ENCODE measurements around the gene POLR1C. TPM values are rescaled to one million over a fixed set of nuclear protein-coding genes. Genes with fewer than 3 reads are reported as not detected.

POLR1C gene
- total RNA-seq, 2 experiments from 2014 or later, result 24.1 to 24.3 TPM

DNA sequence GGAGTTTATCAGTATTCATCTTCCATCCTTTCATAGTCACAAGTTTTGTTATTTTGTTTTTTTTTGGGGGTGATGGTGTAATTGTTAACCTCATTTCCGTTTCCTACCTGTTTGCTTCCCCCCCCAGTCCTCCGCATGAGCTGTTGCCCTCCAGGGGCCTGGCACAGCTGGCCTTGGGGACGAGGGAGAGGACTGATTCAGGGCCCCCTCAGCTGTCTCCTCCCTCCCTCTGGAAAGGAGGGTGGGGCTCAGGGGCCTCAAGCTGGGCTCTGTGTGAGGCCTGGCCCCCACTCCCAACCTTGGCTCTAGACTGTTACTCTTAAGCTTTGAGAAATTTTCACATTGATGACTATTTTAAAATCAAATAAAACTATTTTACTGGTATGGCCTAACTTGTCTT is 10.7 kb upstream of the POLR1C start:
- Mint-ChIP-seq H3K27ac (no peak overlapping the region), H3K4me3 (no peak overlapping the region), H3K27me3 (peaks cover 17% of the 10 kb centered on the region), H3K4me1 (peaks cover 16% of the 10 kb centered on the region), H3K36me3 (ENCODE audit: low read depth) (peaks cover 22% of the 10 kb centered on the region), H3K9me3 (no peaks in the 10 kb centered on the region)
- CTCF ChIA-PET, result interaction anchor here (0.5 to 4.1 kb wide), 26 partner anchors 10 to 797 kb away, joined by 3 to 62 read pairs (median 4); partner anchors contain the start of genes ABCC10, CRIP3, DLK2 and DNPH1
- no peak for DNase-seq
- POLR2A ChIA-PET, result interaction anchor here (0.8 to 3.8 kb wide), 5 partner anchors 11 to 242 kb away, joined by 3 to 31 read pairs (median 5); partner anchors contain the start of genes DLK2, POLR1C, TJAP1 and YIPF3

DNA sequence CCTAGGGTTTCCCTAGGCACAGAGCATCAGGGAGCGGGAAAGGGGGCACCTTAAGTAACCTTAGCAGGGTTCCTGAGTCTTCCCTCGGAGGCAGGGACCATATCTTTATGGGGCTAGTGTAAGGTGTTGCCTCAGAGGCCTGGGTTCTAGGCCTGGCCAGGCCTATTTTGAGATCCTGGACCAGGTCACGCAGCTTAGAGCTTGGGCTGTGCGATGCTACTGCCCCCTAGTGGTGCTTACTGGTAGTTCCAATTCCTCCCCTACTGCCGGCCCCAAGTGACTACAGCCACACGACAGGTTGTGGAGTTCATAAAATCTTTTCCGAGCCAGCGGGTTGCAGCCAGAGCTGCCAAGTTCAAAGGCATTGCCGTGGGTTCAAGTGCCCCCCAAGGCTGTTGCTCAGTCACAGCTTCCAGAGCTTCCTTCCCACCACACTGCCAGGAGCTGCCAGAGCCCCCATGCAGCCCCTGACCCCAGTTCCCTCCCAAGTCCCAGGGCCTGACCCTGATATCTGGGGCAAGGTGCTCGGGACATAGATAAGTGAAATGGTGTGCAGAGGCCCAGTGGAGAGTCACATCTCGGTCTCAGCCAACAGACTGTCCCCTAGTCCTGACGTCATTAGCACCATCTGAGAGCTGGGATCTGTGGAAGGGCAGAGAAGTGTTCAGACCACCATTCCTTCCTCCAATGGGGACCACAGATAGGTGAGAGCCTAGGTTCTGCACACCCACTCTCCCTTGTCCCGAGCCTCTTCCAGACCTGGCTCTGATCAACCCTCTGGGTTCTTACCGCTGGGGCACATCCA is 10.0 kb upstream of the POLR1C start:
- H3K27me3 Mint-ChIP-seq, result peaks cover 17% of the 10 kb centered on the region
- ChIA-PET POLR2A (interaction anchor here (0.8 to 3.8 kb wide), 8 partner anchors 10 to 278 kb away, joined by 3 to 31 read pairs (median 4); partner anchors contain the start of genes DLK2, POLR1C, TJAP1 and YIPF3), CTCF (interaction anchor here (0.5 to 4.1 kb wide), 30 partner anchors 11 to 332 kb away, joined by 3 to 62 read pairs (median 4); partner anchors contain the start of genes ABCC10, CRIP3, DLK2 and DNPH1)
- peaks cover 19% of the 10 kb centered on the region for H3K36me3 Mint-ChIP-seq (ENCODE audit: low read depth)
- H3K27ac Mint-ChIP-seq, result no peak overlapping the region
- peaks cover 16% of the 10 kb centered on the region for H3K4me1 Mint-ChIP-seq
- H3K4me3 Mint-ChIP-seq, result no peak overlapping the region
- peak; percentile 83 for DNase-seq
- H3K9me3 Mint-ChIP-seq, result no peaks in the 10 kb centered on the region

DNA sequence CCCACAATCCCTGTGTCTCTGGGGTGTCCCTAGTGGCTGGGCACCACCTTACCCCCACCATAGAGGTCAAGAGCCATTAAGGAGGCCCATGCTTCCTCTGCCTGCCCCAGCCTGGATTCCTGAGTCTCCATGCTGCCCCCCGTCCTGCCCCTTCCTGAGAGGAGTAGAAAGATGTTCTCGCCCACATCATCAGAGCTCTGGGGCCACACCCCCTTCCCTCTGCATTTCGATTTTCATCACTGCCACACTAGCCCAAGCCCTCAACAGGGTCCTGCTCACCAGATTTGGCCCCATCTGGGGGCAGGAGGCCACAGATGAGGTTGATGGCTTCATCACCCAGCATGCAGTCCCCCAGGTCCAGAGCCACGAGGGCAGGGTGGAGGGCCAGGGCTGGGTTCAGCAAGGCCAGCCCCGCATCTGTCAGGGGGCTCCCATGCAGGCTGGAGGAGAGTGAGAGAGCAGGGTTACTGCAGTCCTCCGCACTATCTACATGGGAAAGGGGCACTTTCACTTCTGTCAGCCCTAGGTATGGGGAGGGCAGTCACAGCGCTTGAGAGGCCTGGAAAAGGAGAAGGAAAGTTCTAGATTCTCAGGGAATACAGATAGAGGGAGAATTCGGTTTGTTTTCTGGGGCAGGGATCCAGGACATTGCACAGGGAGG is 8.3 kb upstream of the POLR1C start:
- Mint-ChIP-seq H3K36me3 (ENCODE audit: low read depth) (peaks cover 30% of the 10 kb centered on the region), H3K27ac (no peak overlapping the region), H3K4me3 (peak overlapping the region; percentile 79), H3K9me3 (no peaks in the 10 kb centered on the region), H3K4me1 (peaks cover 20% of the 10 kb centered on the region), H3K27me3 (peaks cover 17% of the 10 kb centered on the region)
- no peak for DNase-seq
- POLR2A ChIA-PET, result interaction anchor here (1.8 to 3.8 kb wide), 2 partner anchors 8 to 14 kb away, joined by 5 to 31 read pairs; partner anchors contain the start of genes POLR1C and YIPF3
- CTCF ChIA-PET, result interaction anchor here (3.0 to 4.1 kb wide), 4 partner anchors 10 to 279 kb away, joined by 19 to 62 read pairs (median 32); partner anchors contain the start of genes DLK2, DNPH1, POLR1C and YIPF3

DNA sequence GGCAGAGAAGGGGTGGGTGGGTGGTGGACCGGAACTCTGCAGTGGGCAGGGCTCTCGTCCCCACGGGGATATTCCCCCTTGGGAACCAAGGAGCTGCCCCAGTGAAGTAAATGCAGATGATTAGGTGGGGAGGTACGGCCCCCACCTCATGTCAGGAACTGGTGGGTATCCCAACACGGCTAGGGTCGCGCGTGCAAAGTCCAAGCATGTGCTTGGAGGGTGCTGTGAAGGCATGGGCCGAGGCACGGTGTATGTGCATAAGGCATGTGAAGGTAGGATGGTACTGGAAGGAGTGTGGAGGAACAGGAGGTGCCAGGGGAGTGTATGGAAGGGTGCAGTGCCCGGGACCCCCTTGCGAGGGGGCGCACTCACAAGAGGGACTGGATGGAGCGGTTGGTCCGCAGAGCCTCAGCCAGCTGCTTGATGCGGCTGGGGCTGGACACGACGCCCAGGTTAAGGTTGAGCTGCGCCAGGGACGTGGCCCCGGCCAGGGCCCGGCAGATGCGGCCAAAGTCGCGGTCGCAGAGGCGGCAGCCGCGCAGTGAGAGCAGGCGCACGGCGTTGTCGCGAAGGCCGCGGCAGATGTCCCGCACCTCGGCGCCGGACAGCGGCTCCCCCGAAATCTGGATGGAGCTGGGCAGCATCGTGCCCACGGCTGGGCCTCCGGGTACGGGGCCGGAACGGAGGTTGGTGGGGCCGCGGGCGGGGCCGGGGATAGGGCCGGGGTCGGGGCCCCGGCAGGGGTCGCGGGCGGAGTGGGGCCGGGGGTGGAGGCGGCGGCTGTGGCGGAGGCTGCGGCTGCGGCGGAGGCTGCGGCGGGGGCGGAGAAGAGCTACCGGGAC is 7.5 kb upstream of the POLR1C start:
- Mint-ChIP-seq H3K4me1 (peaks cover 23% of the 10 kb centered on the region), H3K27ac (peak overlapping the region; percentile 66), H3K4me3 (peak overlapping the region; percentile 79), H3K9me3 (no peaks in the 10 kb centered on the region), H3K36me3 (ENCODE audit: low read depth) (peaks cover 34% of the 10 kb centered on the region), H3K27me3 (peaks cover 17% of the 10 kb centered on the region)
- DNase-seq, result no peak
- POLR2A ChIA-PET, result interaction anchor here (0.6 to 1.6 kb wide), 4 partner anchors 10 to 530 kb away, joined by 3 to 7 read pairs (median 4); partner anchors contain the start of gene PEX6
- CTCF ChIA-PET, result interaction anchor here (1.0 to 4.1 kb wide), 6 partner anchors 13 to 280 kb away, joined by 3 to 62 read pairs (median 3); partner anchors contain the start of genes DLK2, DNPH1 and ZNF318

DNA sequence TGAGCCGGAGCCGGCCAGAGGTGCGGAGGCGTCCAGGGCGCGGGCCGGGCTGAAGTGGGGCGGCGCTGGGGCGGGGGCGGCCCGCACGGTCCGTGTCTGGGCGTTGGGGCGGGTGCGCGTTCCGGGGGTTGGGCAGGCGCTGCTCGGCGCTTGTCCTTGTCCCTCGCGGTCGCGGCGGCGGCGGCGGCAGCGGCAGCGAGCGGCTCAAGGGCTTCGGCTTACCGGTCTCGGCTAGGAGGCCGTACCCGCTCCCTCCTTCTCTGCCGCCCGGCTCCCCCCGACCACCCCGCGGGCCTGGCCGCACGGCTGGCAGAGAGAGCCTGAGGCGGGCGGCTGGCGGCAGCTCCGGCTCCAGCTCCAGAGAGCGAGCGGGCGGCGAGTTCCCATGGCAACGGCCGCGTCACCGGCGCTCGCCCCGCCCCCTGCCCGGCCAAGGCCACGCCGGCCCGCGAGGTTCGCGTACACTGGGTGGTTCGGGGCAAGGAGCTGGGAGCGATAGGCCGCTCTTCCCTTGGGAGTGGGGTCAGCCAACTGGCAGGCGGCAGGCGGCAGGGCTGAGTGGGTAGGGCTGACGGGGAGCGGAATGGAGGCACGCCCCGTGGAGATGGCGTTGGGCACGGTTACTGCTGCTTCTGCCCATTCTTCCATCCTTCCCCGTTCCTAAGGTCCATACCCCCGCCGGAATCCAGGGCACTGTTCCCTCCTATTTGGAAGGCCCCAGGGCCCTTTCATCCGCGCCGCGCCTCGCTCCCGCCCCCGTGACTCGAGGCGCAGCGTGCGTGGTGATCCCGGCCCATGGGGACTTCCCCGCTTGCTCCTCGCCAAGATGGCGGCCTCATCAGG is 6.7 kb upstream of the POLR1C start, which contains the start of gene LRRC73:
Gene LRRC73 (minus strand): TSS at position 363 of the 843 bp plus-strand sequence. CDS start 561 bp downstream, outside the sequence.
- peak within 1 kb of the TSS; percentile 79 for H3K4me3 Mint-ChIP-seq
- H3K27ac Mint-ChIP-seq, result peak within 1 kb of the TSS; percentile 66
- CTCF ChIA-PET, result interaction anchor here (1.0 to 1.4 kb wide), 4 partner anchors 14 to 141 kb away, joined by 3 read pairs; partner anchors contain the start of genes DLK2 and ZNF318
- H3K36me3 Mint-ChIP-seq (ENCODE audit: low read depth), result peaks cover 41% of the 10 kb centered on the region
- no peaks in the 10 kb centered on the region for H3K9me3 Mint-ChIP-seq
- peak; percentile 80 for DNase-seq
- peaks cover 17% of the 10 kb centered on the region for H3K27me3 Mint-ChIP-seq
- POLR2A ChIA-PET, result interaction anchor here (0.6 to 1.6 kb wide), 4 partner anchors 9 to 531 kb away, joined by 3 to 7 read pairs (median 4); partner anchors contain the start of gene PEX6
- H3K4me1 Mint-ChIP-seq, result peaks cover 30% of the 10 kb centered on the region

DNA sequence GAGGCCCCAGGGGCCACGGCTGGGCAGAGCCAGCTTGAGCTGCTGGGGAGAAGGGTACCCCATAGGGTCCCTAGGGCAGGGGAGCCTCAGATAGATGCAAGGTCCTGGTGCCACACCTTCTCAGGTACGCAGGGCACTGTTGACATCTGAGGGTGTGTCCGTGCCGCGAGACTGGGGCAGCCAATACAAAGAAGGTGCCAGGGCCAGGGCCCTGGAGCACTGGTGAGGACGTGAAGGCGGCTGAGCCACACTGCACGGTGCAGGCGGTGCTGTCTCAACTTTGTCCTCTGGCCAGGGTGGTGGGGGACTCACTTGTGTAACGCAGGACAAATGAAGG is 6.1 kb upstream of the POLR1C start:
- no peaks in the 10 kb centered on the region for H3K9me3 Mint-ChIP-seq

DNA sequence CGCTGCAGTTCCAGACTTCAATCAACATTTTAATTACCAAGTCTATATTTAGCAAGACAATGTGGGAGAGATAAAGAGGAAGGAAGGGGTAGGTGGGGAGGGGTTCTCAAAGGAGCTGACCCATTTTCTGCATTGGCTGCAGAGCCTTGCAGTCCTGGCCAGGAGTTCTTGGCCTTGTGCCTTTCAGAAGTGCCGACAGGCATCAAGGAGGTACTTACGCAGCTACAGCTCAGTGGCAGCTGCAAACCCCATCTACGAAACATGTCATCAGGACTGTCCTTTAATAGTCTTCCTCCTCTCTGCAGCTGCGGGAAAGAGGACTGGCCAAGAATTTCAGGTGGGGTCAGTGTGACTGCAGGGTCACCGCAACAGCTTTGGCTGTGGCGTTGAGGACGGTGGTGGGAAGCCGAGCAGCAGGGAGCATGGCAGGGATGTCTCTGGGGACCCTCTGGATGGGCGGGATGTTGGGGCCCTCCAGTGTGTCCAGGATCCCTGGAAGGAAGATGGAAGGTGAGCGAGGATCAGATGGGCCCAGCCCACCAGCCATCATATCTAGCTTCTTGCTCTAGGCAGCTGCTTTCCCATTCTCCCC is 5.0 kb upstream of the POLR1C start:
- no peak for DNase-seq
- Mint-ChIP-seq H3K4me3 (no peak overlapping the region), H3K27me3 (peaks cover 17% of the 10 kb centered on the region), H3K27ac (no peak overlapping the region), H3K9me3 (no peaks in the 10 kb centered on the region), H3K36me3 (ENCODE audit: low read depth) (peaks cover 49% of the 10 kb centered on the region), H3K4me1 (peaks cover 34% of the 10 kb centered on the region)
- CTCF ChIA-PET, result no interaction called here
- POLR2A ChIA-PET, result no interaction called here

More for the DNA sequence above, 6.1 kb upstream of the POLR1C start:
- Mint-ChIP-seq H3K27ac (no peak overlapping the region), H3K4me3 (peak overlapping the region; percentile 62), H3K4me1 (peaks cover 36% of the 10 kb centered on the region), H3K27me3 (peaks cover 17% of the 10 kb centered on the region), H3K36me3 (ENCODE audit: low read depth) (peaks cover 45% of the 10 kb centered on the region)
- CTCF ChIA-PET, result interaction anchor here (1.4 kb wide), 1 partner anchor 53 kb away, joined by 3 read pairs; no protein-coding TSS in a partner anchor
- POLR2A ChIA-PET, result interaction anchor here (1.1 to 1.6 kb wide), 3 partner anchors 8 to 532 kb away, joined by 3 to 7 read pairs (median 5); partner anchors contain the start of gene PEX6
- DNase-seq, result no peak

DNA sequence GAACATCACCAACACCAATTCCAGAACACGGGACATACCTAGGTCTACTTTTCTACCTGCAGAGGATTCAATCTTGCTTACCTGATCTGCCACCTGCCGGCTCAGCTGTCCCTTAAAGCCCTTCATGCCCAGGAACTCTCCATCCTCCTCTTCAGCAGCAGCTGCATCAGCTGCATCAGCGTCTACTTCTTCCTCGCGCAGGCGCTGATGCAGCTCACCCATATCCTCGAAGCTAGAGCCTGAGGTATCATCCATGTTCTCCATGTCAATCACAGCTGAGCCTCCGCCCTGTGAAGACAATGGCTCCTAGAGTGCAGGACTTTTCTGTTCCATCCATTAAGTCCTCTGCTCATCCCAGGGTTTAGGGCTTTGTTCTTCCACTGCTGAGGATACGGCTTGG is 1.1 kb upstream of the POLR1C start:
- H3K9me3 Mint-ChIP-seq, result no peaks in the 10 kb centered on the region
- no peak for DNase-seq
- peaks cover 43% of the 10 kb centered on the region for H3K36me3 Mint-ChIP-seq (ENCODE audit: low read depth)
- ChIA-PET POLR2A (interaction anchor here (1.5 to 2.9 kb wide), 5 partner anchors 9 to 503 kb away, joined by 4 to 31 read pairs (median 8); partner anchors contain the start of gene GTPBP2), CTCF (interaction anchor here (0.6 to 7.2 kb wide), 2 partner anchors 9 to 41 kb away, joined by 3 to 43 read pairs; no protein-coding TSS in a partner anchor)
- peaks cover 29% of the 10 kb centered on the region for H3K4me1 Mint-ChIP-seq
- H3K4me3 Mint-ChIP-seq, result no peak overlapping the region
- H3K27me3 Mint-ChIP-seq, result no peaks in the 10 kb centered on the region
- H3K27ac Mint-ChIP-seq, result no peak overlapping the region

DNA sequence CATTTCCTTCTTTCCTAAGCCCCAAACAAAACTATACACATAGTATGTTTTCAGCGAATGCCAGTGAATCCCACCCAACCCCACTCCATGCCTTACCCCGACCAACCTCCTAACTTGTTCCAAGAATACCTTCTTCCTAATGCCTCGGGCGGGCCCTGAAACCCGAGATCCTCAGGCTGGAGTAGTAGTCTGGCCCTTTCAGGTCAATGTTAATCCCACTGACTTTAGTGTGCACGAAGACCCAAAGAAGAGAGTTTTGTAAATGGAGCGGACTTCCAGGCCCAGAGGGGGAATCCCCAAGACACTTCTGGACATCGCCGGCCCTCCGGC is 557 bp upstream of the POLR1C start:
- DNase-seq, result no peak
- H3K27ac Mint-ChIP-seq, result no peak overlapping the region
- H3K4me3 Mint-ChIP-seq, result no peak overlapping the region
- no peaks in the 10 kb centered on the region for H3K27me3 Mint-ChIP-seq
- peaks cover 44% of the 10 kb centered on the region for H3K36me3 Mint-ChIP-seq (ENCODE audit: low read depth)
- CTCF ChIA-PET, result interaction anchor here (0.6 to 7.2 kb wide), 4 partner anchors 10 to 288 kb away, joined by 3 to 43 read pairs (median 4); partner anchors contain the start of gene DNPH1
- H3K4me1 Mint-ChIP-seq, result peaks cover 29% of the 10 kb centered on the region
- H3K9me3 Mint-ChIP-seq, result no peaks in the 10 kb centered on the region
- POLR2A ChIA-PET, result interaction anchor here (0.6 to 2.9 kb wide), 15 partner anchors 9 to 503 kb away, joined by 3 to 31 read pairs (median 6); partner anchors contain the start of genes ABCC10, GTPBP2, POLH and RRP36

DNA sequence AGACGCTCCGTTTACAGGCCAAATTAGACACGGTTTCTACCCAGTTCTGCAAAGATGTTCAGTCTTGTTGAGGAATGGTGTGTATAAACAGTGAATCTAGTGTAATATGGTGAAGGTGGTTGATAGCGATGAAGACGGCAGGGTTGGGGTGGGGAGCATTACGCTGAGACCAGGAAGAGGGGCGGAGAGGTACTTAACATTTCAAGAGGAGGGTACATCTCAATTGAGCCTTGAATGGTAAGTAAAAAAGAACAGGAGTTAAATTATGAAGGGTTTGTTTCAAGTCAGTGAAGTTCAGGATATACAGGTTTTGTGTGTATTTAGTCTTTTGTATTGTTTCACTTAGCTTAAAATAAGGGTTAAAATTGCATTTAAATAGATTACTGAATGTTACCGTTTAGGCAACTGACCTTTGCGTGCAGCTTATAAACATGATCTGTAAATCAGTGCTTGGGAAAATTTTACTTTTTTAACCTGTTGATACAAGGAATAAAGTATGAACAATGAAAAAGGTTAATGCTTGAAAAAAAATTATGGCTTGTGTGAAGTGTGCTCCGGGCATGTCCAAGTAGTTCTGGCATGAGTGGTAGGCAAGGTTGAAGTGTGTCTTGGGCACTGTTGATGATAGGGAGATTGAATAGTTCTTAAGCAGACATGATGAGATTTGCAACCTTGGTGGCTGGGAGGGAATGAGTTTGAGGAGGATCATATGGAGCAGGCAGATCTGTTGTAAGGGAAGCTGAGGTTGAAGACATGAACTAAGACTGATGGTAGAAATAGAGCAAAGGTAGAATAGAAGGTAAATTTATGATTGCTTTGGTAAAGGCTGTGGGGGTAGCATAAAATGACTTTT is 842 bp downstream of the POLR1C start:
- Mint-ChIP-seq H3K36me3 (ENCODE audit: low read depth) (peaks cover 43% of the 10 kb centered on the region), H3K9me3 (no peaks in the 10 kb centered on the region), H3K4me1 (peaks cover 29% of the 10 kb centered on the region), H3K27me3 (no peaks in the 10 kb centered on the region), H3K4me3 (no peak overlapping the region), H3K27ac (no peak overlapping the region)
- POLR2A ChIA-PET, result interaction anchor here (0.7 to 2.9 kb wide), 20 partner anchors 8 to 505 kb away, joined by 3 to 31 read pairs (median 5); partner anchors contain the start of genes ABCC10, GTPBP2, LRRC73 and POLH
- DNase-seq, result no peak
- CTCF ChIA-PET, result interaction anchor here (0.6 to 7.2 kb wide), 6 partner anchors 11 to 289 kb away, joined by 3 to 43 read pairs (median 4); partner anchors contain the start of genes DNPH1, POLH and XPO5
